ENCODE data around the gene TRA2B.

The TRA2B gene

DNA sequence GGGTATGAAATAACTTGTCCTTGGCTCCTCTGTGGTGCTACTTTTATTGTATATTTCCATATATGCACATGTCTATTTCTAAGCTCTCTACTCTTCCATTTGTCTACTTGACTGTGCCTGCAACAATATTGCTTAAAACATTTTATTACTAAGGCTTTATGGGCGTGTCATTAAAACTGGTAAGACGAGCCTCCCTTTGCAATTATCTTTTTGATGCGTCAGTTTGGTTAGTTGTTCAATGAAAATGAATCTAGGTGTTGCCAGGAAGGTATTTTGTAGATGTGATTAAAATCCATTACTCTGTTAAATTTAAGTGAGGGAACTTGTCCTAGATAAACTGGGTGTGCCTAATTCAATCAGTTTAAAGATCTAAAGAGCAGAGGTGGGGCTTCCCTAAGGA, 12.9 kb upstream of the TRA2B start:
- no peak for DNase-seq (ENCODE audit: low read depth)

DNA sequence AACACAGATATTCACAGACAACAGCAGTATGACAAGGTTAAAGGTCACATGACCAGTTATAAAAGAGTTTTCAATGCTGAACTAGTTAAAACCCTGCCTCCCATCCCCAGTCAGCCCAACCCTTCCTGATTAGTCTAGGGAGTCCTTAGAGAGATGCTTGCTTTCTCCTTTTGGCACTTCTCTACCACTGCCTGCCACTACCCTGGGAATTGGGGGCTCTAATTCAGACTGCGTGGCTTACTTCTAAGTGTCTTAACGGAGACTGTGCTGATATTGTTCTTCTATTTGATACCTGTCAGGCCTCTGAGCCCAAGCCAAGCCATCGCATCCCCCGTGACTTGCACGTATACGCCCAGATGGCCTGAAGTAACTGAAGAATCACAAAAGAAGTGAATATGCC, 11.7 kb upstream of the TRA2B start:
- no peak for DNase-seq (ENCODE audit: low read depth)

GRCh38 chr3:185948292-185948691, 10.5 kb upstream of the TRA2B start:
- no peak for DNase-seq (ENCODE audit: low read depth)

GRCh38 chr3:185943760-185944106, 5.9 kb upstream of the TRA2B start:
- no peak for DNase-seq (ENCODE audit: low read depth)

DNA sequence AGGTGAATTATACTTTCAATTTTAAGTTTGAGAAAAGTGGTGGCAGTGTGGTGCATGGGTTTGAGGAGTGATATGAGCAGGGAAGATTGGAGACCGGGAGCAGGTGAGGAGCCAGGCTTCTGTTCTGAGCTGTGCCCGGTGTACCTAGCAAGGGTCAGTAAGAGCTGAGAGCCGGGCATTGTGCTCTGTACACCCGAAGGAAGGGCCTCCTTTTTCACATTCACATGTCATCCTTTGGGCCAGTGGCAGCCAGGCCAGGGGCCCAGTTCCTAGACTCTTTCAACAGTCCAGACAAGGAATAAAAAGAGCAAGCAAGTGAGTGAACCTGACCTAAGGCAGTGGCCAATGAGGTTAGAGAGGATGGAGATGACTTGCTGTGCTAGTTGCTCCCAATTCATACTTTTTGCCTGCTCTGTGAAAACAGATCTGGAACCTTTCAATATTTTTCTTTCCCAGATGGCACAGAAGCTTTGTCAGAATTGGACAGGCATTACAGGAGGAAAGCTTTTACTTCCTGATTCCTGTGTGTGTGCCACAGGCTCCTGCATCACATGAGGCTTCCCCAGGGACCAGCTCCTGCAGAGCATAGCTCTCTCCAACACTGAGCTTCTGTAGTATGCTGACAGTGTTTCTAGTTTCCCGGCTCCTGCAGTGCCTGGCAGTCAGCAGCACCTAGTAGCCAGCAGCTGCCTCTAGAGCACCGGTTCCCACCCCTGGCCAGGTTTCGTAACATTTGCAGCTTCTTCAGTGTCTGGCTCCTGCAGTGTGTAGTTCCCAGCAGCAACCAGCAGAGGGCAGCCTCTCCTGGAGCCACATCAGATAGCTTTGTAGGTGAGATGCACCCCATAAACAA, 5.3 kb upstream of the TRA2B start:
- no peak for DNase-seq (ENCODE audit: low read depth)

- no peak for DNase-seq (ENCODE audit: low read depth)
Measured at GRCh38 chr3:185942396-185942795, 4.6 kb upstream of the TRA2B start.

DNA sequence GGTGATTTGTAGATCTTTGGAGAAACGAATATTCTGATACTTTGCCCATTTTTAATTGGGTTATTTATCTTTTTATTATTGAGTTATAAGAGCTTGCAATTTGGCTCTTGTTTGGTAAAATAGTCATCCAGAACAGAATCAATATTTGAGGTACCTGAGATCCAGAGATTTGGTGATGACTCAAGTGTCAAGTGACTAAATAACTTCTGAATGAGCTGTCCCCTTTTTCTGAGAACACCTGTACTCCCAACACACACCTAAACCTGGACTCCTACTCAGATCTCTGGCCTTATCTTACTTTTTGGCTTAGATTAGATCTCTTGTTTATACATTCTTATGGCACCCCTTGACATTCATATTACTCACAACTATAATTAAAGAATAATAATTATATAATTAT, 3.1 kb upstream of the TRA2B start:
- no peak for DNase-seq (ENCODE audit: low read depth)

DNA sequence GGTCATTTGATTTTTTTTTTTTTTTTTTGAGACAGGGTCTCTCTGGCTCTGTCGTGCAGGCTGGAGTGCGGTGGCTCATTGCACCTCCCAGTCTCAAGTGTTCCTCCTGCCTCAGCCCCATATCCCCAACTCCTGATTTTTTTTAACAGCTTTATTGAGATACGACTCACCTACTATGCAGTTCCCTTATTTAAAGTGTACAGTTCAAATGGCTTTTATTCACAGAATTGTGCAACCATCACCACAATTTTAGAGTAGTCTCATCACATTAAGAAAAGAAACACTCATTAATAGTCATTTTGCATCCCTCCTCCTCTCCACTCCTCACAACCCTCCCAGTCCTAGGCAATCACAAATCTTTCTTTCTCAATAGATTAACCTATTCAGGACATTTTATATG, 1.9 kb upstream of the TRA2B start:
- no peak for DNase-seq (ENCODE audit: low read depth)

- DNase-seq (ENCODE audit: low read depth), result no peak
Measured at GRCh38 chr3:185936814-185937688, 763 bp downstream of the TRA2B start.

DNA sequence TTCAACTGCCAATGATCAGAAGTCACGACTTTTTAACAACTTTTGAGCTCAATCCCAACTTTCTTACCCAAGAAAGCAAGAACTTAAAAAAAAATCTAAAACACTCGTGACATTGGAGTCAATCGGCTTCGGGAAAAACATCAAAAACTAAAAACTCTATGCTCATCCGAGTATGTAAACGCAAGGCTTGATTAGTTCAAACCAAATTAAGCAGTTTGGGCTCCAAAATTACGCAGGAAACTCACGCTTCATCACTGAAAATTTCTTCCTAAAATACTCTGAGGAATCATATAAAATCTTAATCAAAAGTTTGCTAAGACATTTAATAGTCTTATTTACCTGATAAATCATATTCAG, 1.6 kb downstream of the TRA2B start:
- DNase-seq (ENCODE audit: low read depth), result no peak

DNA sequence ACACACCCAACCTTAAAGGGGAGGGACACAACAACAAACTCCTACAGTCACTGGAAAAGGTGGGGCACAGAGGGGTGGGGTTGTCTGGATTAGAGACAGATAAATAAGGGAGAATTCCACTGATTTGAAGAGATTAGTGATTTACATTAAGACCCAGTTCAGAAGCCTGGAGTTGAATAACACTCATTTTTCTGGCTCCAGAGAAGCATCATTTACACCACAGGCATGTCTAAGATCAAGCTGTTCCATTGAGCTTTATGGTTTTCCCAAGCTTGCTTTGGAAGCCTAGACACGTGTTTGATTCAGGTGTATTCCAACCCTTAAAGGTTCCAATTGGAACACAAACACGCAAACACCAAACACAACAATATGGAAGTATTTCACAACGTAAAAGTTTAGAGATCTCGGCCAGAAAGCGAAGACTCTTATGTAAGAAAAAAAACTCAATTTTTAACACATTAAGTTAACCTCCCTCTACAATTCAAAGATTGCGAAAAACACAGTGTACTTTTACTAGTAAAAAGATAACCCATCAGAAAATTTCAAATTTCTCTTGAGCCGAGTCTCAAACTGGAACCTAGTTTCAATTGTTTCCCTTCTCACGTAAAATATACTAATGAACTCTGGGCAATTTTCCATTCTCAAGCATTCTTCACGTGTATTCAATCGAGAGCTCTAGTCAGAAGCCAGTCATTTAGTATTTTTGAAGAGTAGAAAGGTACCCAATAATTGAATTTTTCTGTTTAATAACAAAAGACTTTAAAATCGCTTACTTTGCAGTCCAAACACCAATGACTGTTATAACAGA, 2.1 kb downstream of the TRA2B start:
- DNase-seq (ENCODE audit: low read depth), result no peak

DNA sequence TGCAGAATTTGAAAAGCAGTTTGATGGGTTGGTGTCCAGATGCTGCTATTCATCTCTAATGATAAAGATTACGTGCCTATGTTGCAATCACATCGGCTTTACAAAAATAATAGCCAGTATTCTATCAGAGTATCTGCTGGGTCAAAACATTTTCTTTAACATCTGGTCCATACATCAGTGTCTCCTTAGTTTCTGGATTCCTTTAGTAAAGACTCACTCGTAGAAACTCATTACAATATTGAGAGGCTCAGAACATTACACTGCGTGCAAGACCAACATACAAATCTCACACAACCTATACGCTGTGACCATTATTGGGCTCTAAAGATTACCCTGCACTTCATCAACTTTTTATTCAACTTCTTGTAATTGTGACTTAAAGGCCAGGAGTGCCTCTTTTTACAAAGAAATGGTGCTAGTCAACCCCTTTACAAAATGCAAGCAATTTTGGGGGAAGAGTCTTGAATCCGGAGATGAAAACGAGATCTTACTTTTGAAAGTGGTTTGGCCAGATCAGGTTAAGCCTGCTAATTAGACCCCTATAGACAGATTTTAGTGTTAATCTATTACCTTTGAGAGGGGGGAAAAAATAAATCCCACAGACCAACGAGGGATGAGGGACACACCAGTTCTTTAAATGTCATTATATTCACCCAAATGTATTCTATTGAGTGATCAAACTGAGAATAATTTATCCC, 2.9 kb downstream of the TRA2B start:
- no peak for DNase-seq (ENCODE audit: low read depth)

DNA sequence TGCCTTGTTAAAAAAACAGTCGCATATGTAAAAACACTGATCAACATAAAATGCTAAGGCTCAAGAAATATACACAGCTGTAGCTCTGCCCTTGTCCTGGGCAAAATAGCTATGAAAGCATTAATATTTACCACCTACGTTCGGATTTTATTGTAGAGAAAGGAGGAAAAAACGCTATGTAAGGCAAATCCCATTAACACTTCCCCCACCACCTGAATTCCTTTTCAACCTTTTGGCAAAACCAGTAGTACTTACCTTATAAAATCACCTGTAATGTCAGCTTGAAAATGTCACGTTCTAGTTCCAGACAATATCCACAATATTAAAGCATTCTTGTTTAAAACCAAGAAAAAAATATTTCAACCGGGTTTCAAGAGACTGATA, 3.6 kb downstream of the TRA2B start:
- no peak for DNase-seq (ENCODE audit: low read depth)

DNA sequence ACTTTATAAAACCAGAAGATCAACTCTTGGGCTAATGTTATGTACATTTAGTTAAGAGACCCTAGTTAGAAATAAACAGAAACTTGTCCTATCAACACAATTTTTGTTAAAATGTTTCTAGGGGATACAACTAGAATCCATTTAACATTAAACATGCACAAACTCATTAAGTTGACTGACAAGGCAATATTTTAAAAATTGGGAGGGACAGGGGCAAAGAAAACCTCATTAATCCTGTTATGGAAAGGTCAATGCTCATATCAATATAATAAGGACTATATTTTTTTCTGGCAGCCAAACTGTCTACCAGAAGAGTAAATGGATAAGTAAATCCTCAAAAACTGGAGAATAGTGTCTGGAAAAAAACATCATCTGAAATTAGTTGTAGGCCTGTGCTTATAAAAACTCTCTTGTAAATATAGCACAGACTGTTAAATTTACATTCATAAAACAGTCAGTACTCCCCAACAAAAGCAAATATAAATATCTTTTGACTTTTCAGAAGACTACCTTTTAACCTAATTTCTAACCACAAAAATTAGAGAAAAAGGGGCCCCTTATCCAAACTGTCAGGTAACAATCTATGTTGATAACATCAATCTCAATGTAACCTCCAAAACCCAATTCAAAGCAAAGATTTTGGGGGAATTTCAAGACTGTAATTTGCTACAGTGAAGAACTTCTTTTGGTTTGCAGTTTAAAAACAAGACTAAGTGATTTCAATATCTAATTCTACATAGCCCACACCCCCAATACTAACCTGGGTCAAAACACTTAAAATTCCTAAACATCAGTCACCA, 4.2 kb downstream of the TRA2B start:
- no peak for DNase-seq (ENCODE audit: low read depth)

GRCh38 chr3:185931777-185932612, 5.8 kb downstream of the TRA2B start:
- no peak for DNase-seq (ENCODE audit: low read depth)

DNA sequence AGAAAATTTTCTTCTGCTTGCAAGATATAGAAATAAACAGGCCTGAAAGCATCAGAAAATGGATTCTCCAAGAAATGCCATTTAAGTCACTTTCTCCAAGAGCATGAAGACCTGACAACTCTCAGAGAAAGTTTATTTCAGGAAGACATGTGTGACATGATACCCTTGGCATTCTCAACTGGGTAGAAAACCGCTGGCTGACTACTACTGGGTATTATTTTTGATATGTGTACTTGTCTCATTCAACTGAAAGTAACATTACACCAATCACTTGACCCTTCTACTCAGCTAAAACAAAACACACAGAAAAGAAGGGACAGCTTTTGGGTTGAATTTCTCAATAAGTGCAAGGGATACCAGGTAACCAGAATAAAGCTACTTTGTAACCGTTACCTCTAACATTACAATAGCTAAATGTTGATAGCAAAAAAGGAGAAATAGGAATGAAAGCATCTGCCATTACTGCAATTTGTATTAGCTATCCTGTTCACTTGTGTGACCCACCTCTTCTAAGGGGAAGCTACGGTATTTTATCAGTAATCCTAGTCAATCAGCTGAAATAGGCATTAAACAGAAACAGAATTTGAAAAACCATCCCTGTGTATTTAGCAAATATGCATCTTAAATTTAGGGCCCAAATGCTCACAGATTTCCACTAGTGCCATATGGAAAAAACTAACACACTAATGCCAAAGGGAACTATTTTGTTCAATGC, 7.3 kb downstream of the TRA2B start:
- DNase-seq (ENCODE audit: low read depth), result no peak

DNA sequence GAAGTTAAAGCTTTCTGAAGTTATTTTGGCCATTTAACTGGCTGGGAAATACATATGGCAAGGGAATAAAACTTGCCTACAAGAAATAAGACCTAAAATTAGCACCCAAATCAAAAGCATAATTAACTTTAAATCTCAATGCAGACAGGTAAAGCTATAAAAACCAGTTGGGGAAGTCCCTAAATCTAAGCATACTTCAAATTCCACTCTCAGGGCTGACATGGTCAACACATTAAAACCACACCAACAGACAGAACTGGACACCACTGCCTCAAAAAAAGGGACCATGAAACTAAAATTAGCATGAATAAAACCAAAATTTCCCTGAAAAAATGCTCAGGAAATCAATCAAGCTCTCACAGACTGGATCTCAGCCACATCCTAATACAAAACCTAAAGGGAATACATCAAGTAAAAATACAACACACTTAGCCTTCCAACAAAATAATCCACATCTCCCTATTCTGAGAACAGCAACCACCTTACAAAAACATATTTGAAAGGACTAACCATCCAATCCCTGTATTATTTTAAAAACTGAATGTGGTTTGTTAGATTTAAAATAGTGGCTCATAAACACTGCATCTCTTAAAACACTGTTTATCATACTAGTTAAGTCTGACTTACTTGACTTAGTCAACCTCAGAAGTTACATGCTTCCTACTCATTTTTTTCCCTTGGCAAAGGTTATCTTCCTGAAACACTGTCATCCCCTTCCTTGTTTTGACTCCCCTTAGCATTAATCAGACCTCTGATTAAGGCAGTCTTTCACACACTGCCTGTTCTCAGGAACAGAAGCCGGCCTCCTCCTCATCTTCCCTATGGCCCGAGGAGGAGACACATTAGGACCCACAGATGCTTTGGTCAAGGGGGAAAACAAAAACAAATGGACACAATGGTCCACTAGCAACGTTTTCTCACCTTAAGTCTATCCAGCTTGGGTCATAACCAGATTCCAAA, 8.3 kb downstream of the TRA2B start:
- DNase-seq (ENCODE audit: low read depth), result no peak

DNA sequence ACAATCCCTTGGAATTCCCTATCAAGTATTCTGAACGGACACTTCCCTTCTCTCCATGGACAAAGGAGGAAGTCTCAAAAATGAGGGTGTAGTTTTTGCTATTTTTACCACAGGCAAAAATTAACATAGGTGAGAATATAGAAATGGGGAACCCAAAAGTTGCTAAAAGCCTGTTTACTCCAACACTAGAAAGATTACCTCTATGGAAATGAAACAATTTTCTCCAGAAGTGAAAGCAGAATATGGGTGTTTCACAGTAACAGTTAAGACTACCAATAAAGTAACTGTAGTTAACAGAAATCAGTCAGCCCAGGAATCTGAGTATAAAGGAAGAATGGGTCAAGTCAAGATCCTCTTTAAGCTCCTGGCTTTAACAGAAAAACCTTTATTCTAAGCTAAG, 9.3 kb downstream of the TRA2B start:
- DNase-seq (ENCODE audit: low read depth), result no peak

Data from non-pigmented ciliary epithelial cell (primary cell).